ENCODE measurements around the gene ATP2B2.

Gene ATP2B2

GRCh38 chr3:10350324-10350985, 154.9 kb downstream of the ATP2B2 start:
- H3K36me3 ChIP-seq (ENCODE audit: control insufficient read depth, insufficient read depth, low read length, severe bottlenecking), result no peaks in the 10 kb centered on the region
- no peak overlapping the region for H3K4me3 ChIP-seq (ENCODE audit: low read length)
- H3K9me3 ChIP-seq (ENCODE audit: control insufficient read depth, low read length), result no peaks in the 10 kb centered on the region
- peaks cover 6% of the 10 kb centered on the region for H3K27me3 ChIP-seq (replicated peaks; ENCODE audit: control insufficient read depth, insufficient read depth, low read length)
- DNase-seq (ENCODE audit: low read depth), result no peak
- no peak overlapping the region for H3K9ac ChIP-seq (ENCODE audit: low read length)
- peaks cover 7% of the 10 kb centered on the region for H3K4me1 ChIP-seq (ENCODE audit: control insufficient read depth, insufficient read depth, low read length)

GRCh38 chr3:10349801-10350200, 155.6 kb downstream of the ATP2B2 start:
- Histone ChIP-seq H3K4me3 (ENCODE audit: low read length) (no peak overlapping the region), H3K4me1 (ENCODE audit: control insufficient read depth, insufficient read depth, low read length) (peaks cover 7% of the 10 kb centered on the region), H3K27me3 (replicated peaks; ENCODE audit: control insufficient read depth, insufficient read depth, low read length) (peaks cover 6% of the 10 kb centered on the region), H3K36me3 (ENCODE audit: control insufficient read depth, insufficient read depth, low read length, severe bottlenecking) (no peaks in the 10 kb centered on the region), H3K9ac (ENCODE audit: low read length) (no peak overlapping the region), H3K9me3 (ENCODE audit: control insufficient read depth, low read length) (no peaks in the 10 kb centered on the region)
- no peak for DNase-seq (ENCODE audit: low read depth)

GRCh38 chr3:10348404-10348721, 157.0 kb downstream of the ATP2B2 start:
- no peak overlapping the region for H3K4me3 ChIP-seq (ENCODE audit: low read length)
- H3K9ac ChIP-seq (ENCODE audit: low read length), result no peak overlapping the region
- no peaks in the 10 kb centered on the region for H3K9me3 ChIP-seq (ENCODE audit: control insufficient read depth, low read length)
- DNase-seq (ENCODE audit: low read depth), result no peak
- no peaks in the 10 kb centered on the region for H3K36me3 ChIP-seq (ENCODE audit: control insufficient read depth, insufficient read depth, low read length, severe bottlenecking)
- peaks cover 11% of the 10 kb centered on the region for H3K27me3 ChIP-seq (replicated peaks; ENCODE audit: control insufficient read depth, insufficient read depth, low read length)
- peaks cover 7% of the 10 kb centered on the region for H3K4me1 ChIP-seq (ENCODE audit: control insufficient read depth, insufficient read depth, low read length)

DNA sequence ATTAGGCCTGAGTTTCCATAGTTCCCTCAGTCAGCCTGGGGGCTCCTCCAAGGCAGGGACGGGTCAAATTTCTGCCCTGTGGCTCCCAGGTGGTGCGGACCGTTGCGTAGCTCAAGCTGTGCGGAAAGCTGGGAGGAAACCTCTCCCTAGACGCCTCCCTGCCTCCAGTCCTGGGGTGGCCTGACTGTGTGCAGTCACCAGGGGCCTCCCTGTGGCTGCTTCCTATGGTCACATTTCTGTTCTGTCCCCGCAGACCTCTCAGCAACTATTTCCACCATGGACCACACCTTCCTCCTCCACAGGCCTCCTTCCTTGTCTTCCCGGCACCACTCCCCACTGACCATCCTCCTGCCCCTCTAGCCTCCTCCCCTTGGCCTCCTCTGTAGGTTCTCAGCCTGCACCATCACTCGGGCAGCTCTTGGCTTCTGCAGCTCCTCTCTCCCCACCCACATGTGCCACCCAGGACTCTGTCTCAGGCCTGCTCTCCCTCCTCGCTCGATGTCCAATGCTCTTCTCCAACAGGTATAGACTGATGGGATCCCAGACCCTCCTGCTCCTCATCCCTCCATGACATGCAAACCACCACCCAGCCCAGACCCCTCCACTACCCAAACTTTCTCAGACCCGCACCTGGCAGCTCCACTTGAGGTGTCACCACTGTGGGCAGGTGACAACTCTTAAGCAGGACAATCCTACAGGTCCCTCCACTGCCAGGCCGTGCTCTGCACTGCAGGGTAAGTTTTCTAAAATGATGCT, 157.6 kb downstream of the ATP2B2 start:
- DNase-seq (ENCODE audit: low read depth), result no peak
- no peak overlapping the region for H3K4me3 ChIP-seq (ENCODE audit: low read length)
- no peaks in the 10 kb centered on the region for H3K36me3 ChIP-seq (ENCODE audit: control insufficient read depth, insufficient read depth, low read length, severe bottlenecking)
- H3K27me3 ChIP-seq (replicated peaks; ENCODE audit: control insufficient read depth, insufficient read depth, low read length), result peaks cover 11% of the 10 kb centered on the region
- no peak overlapping the region for H3K9ac ChIP-seq (ENCODE audit: low read length)
- H3K4me1 ChIP-seq (ENCODE audit: control insufficient read depth, insufficient read depth, low read length), result peaks cover 7% of the 10 kb centered on the region
- H3K9me3 ChIP-seq (ENCODE audit: control insufficient read depth, low read length), result no peaks in the 10 kb centered on the region

DNA sequence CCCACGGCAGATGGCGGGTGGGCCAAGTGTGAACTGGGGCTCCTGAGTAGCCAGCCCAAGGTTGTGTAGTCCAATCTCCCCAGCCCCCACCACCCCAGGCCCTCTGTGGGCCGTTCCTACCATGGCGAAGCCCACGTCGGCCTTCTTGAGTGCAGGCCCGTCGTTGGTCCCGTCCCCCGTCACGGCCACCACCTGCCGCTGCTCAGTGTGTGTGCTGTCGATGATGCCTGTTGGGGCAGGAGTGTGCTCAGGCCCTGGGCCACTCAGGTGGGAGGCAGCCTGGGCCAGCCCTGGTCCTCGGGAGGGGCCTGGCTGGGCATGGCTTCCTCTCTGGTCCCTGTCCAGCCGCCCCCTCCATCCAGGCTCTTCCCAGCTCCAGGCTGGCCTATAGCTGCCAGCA, 159.5 kb downstream of the ATP2B2 start:
- H3K9me3 ChIP-seq (ENCODE audit: control insufficient read depth, low read length), result no peaks in the 10 kb centered on the region
- peaks cover 18% of the 10 kb centered on the region for H3K27me3 ChIP-seq (replicated peaks; ENCODE audit: control insufficient read depth, insufficient read depth, low read length)
- no peaks in the 10 kb centered on the region for H3K36me3 ChIP-seq (ENCODE audit: control insufficient read depth, insufficient read depth, low read length, severe bottlenecking)
- H3K4me1 ChIP-seq (ENCODE audit: control insufficient read depth, insufficient read depth, low read length), result no peaks in the 10 kb centered on the region
- no peak overlapping the region for H3K9ac ChIP-seq (ENCODE audit: low read length)
- no peak for DNase-seq (ENCODE audit: low read depth)
- H3K4me3 ChIP-seq (ENCODE audit: low read length), result no peak overlapping the region

DNA sequence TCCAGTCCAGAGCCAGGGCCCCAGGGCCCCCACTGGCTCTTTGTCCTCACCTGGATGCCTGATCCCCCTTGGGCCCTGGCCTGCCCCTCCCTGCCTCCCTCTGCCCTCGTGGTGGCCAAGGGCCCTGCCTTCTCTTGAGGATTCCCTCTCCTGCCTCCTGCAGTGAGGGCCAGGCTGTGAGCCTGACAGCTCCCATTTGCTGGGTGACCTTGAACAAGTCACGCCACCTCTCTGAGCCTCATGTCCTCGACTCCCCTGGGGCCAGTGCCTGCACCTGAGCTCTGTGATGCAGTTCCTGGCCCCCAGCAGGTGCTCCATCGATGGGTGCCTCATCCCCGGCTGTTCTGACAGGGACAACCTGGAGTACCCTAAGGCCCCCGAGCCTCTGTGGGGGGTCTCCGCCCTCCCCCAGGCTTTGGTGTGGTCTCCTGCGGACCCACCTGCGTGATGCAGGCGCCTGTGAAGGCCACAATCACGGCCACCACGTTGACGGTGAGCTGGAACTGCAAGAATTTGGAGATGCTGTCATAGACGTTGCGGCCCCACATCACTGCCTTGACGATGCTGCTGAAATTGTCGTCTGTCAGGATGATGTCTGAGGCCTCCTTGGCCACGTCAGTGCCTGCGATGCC, 160.3 kb downstream of the ATP2B2 start:
- Histone ChIP-seq H3K4me3 (ENCODE audit: low read length) (no peak overlapping the region), H3K9me3 (ENCODE audit: control insufficient read depth, low read length) (no peaks in the 10 kb centered on the region), H3K36me3 (ENCODE audit: control insufficient read depth, insufficient read depth, low read length, severe bottlenecking) (no peaks in the 10 kb centered on the region), H3K27me3 (replicated peaks; ENCODE audit: control insufficient read depth, insufficient read depth, low read length) (peaks cover 16% of the 10 kb centered on the region), H3K4me1 (ENCODE audit: control insufficient read depth, insufficient read depth, low read length) (no peaks in the 10 kb centered on the region), H3K9ac (ENCODE audit: low read length) (no peak overlapping the region)
- no peak for DNase-seq (ENCODE audit: low read depth)

GRCh38 chr3:10344147-10344943, 161.0 kb downstream of the ATP2B2 start:
- Histone ChIP-seq H3K4me3 (ENCODE audit: low read length) (no peak overlapping the region), H3K9me3 (ENCODE audit: control insufficient read depth, low read length) (no peaks in the 10 kb centered on the region), H3K27me3 (replicated peaks; ENCODE audit: control insufficient read depth, insufficient read depth, low read length) (peaks cover 21% of the 10 kb centered on the region), H3K36me3 (ENCODE audit: control insufficient read depth, insufficient read depth, low read length, severe bottlenecking) (no peaks in the 10 kb centered on the region), H3K9ac (ENCODE audit: low read length) (no peak overlapping the region), H3K4me1 (ENCODE audit: control insufficient read depth, insufficient read depth, low read length) (no peaks in the 10 kb centered on the region)
- DNase-seq (ENCODE audit: low read depth), result peak; percentile 75

DNA sequence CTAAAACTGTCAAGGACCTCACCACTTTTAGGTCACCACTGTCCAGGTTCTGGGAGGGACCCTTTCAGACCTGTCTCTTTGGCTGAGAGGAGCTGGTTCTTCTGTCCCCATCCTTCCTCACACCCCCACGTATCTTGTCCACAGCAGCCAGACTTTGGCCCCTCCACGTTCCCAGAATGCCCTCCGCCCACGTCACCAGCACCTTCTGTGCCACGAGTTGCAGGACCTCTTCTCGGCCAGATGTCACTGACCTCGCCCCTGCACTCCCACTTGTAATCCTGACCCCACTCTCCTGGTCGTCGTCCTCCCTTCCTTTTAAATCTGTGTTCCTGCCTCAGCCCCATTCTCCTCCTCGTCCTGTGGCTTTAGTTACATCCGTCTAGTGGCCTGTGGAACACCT, 161.9 kb downstream of the ATP2B2 start:
- Histone ChIP-seq H3K4me3 (ENCODE audit: low read length) (no peak overlapping the region), H3K27me3 (replicated peaks; ENCODE audit: control insufficient read depth, insufficient read depth, low read length) (peaks cover 28% of the 10 kb centered on the region), H3K9ac (ENCODE audit: low read length) (no peak overlapping the region), H3K9me3 (ENCODE audit: control insufficient read depth, low read length) (no peaks in the 10 kb centered on the region), H3K4me1 (ENCODE audit: control insufficient read depth, insufficient read depth, low read length) (no peaks in the 10 kb centered on the region), H3K36me3 (ENCODE audit: control insufficient read depth, insufficient read depth, low read length, severe bottlenecking) (no peaks in the 10 kb centered on the region)
- DNase-seq (ENCODE audit: low read depth), result no peak

DNA sequence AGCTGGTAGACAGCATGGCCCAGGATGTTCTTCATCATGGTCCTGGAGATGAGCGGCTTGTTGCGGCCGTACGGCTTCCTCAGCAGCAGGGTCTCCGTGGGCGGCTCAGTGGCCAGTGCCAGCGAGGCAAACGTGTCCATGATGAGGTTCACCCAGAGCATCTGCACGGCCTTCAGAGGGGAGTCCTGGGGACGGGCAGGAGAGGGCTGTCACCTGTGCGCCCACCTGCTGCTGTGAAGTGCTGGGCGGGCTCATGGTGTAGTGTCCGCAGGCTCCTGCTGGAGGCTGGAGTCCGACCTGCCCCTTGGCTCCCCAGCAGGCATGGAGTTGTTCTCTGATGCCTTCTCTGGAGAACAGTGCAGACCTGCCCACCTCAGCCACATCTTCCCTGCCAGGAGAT, 162.6 kb downstream of the ATP2B2 start:
- Histone ChIP-seq H3K4me3 (ENCODE audit: low read length) (no peak overlapping the region), H3K27me3 (replicated peaks; ENCODE audit: control insufficient read depth, insufficient read depth, low read length) (peaks cover 28% of the 10 kb centered on the region), H3K36me3 (ENCODE audit: control insufficient read depth, insufficient read depth, low read length, severe bottlenecking) (no peaks in the 10 kb centered on the region), H3K9ac (ENCODE audit: low read length) (no peak overlapping the region), H3K4me1 (ENCODE audit: control insufficient read depth, insufficient read depth, low read length) (no peaks in the 10 kb centered on the region), H3K9me3 (ENCODE audit: control insufficient read depth, low read length) (no peaks in the 10 kb centered on the region)
- DNase-seq (ENCODE audit: low read depth), result no peak

DNA sequence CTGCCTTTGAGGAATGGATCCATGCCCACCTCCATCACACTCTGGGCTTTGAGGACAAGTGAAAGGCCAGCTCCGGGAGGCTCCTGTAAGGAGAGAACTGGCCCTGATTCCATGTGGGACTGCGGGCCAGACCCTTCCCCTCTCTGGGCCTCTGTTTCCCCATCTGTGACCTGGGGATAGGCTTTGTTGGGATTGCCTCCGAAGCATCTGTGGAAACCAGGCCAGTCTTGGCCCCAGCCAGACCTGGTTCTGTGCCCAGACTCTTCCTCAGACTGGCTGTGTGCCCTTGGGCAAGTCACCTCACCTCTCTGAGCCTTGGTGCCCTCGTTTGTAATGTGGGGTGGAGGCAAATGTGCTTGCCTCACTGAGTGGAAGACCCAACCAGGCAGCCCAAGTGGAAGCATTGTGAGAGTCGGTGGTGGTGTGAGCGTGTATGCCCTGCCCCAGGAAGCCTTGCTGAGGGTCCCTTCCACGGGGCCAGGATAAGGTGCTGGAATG, 163.4 kb downstream of the ATP2B2 start:
- H3K4me3 ChIP-seq (ENCODE audit: low read length), result no peak overlapping the region
- DNase-seq (ENCODE audit: low read depth), result no peak
- H3K9me3 ChIP-seq (ENCODE audit: control insufficient read depth, low read length), result no peaks in the 10 kb centered on the region
- H3K9ac ChIP-seq (ENCODE audit: low read length), result no peak overlapping the region
- no peaks in the 10 kb centered on the region for H3K36me3 ChIP-seq (ENCODE audit: control insufficient read depth, insufficient read depth, low read length, severe bottlenecking)
- H3K27me3 ChIP-seq (replicated peaks; ENCODE audit: control insufficient read depth, insufficient read depth, low read length), result peaks cover 31% of the 10 kb centered on the region
- no peaks in the 10 kb centered on the region for H3K4me1 ChIP-seq (ENCODE audit: control insufficient read depth, insufficient read depth, low read length)

DNA sequence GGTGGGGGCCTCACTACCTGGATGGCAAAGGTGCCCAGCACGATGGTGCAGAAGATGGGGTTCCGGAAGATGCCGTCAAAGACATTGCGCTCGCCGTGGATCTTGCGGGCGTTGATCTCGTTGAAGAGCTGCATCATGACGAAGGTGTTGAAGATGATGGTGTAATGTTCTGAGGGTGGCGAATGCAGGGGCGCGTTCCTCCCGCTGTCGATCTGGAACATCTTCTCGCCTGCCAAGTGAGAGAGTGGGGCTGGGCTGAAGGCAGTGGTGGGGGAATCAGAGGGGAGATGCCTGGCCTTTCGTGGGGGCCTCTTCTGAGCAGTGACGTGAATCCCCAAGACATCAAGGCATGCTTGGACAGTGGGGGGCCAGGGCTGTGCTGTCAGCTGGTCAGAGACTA, 164.9 kb downstream of the ATP2B2 start:
- Histone ChIP-seq H3K9me3 (ENCODE audit: control insufficient read depth, low read length) (no peaks in the 10 kb centered on the region), H3K9ac (ENCODE audit: low read length) (no peak overlapping the region), H3K4me1 (ENCODE audit: control insufficient read depth, insufficient read depth, low read length) (no peaks in the 10 kb centered on the region), H3K4me3 (ENCODE audit: low read length) (no peak overlapping the region), H3K27me3 (replicated peaks; ENCODE audit: control insufficient read depth, insufficient read depth, low read length) (peaks cover 32% of the 10 kb centered on the region), H3K36me3 (ENCODE audit: control insufficient read depth, insufficient read depth, low read length, severe bottlenecking) (no peaks in the 10 kb centered on the region)
- no peak for DNase-seq (ENCODE audit: low read depth)

All from adipocyte (in vitro differentiated cells).